Activated T-cell treated with anti-CD3 and anti-CD28 coated beads, Interleukin-2, amount 50 U/mL, for 24 hours (primary cell): ENCODE measurements around the gene MCC.
"Not testable (repeated sequence)": the region's sequence is repeated elsewhere in the genome, so short reads cannot be mapped to it uniquely, and the experiment has no call there.

ENCODE experiments used
- DNase-seq: peaks from one replicate; pipeline ENCODE4 v3.0.0-alpha.2; 2020
- H3K27ac Mint-ChIP-seq: 2 replicates; pipeline ENCODE4 v1.8.0; 2020; ENCODE audit warnings: mild to moderate bottlenecking, mixed read lengths
- H3K27me3 Mint-ChIP-seq: 2 replicates; pipeline ENCODE4 v1.8.0; 2020; ENCODE audit warnings: mixed read lengths
- H3K36me3 Mint-ChIP-seq: 2 replicates; pipeline ENCODE4 v1.8.0; 2020; ENCODE audit warnings: low read depth, mixed read lengths
- H3K4me1 Mint-ChIP-seq: 2 replicates; pipeline ENCODE4 v1.8.0; 2020; ENCODE audit warnings: low read depth, mixed read lengths
- H3K4me3 Mint-ChIP-seq: 2 replicates; pipeline ENCODE4 v1.8.0; 2020; ENCODE audit warnings: mild to moderate bottlenecking, moderate library complexity, mixed read lengths
- H3K9me3 Mint-ChIP-seq: 2 replicates; pipeline ENCODE4 v1.8.0; 2020; ENCODE audit warnings: mixed read lengths

MCC gene

GRCh38 chr5:113075019-113075418 is 413.2 kb downstream of the MCC start:
- no peak overlapping the region for H3K27ac Mint-ChIP-seq
- no peaks in the 10 kb centered on the region for H3K27me3 Mint-ChIP-seq
- no peak overlapping the region for H3K4me3 Mint-ChIP-seq
- H3K9me3 Mint-ChIP-seq, result peaks cover 13% of the 10 kb centered on the region
- peaks cover 15% of the 10 kb centered on the region for H3K36me3 Mint-ChIP-seq
- DNase-seq, result no peak
- H3K4me1 Mint-ChIP-seq, result peaks cover 29% of the 10 kb centered on the region

- Mint-ChIP-seq H3K9me3 (peaks cover 13% of the 10 kb centered on the region), H3K4me1 (peaks cover 30% of the 10 kb centered on the region)
- peak; percentile 46 for DNase-seq
- H3K27me3 Mint-ChIP-seq, H3K27ac Mint-ChIP-seq, H3K36me3 Mint-ChIP-seq, H3K4me3 Mint-ChIP-seq: not testable (repeated sequence)
These were observed 414.6 kb downstream of the MCC start for GRCh38 chr5:113073629-113074034.

GRCh38 chr5:113071401-113071800 is 416.9 kb downstream of the MCC start:
- no peaks in the 10 kb centered on the region for H3K27me3 Mint-ChIP-seq
- H3K4me1 Mint-ChIP-seq, result peaks cover 35% of the 10 kb centered on the region
- H3K4me3 Mint-ChIP-seq, result no peak overlapping the region
- H3K36me3 Mint-ChIP-seq, result peaks cover 6% of the 10 kb centered on the region
- peaks cover 2% of the 10 kb centered on the region for H3K9me3 Mint-ChIP-seq
- H3K27ac Mint-ChIP-seq, result no peak overlapping the region
- DNase-seq, result no peak

GRCh38 chr5:113070901-113071300 is 417.4 kb downstream of the MCC start:
- H3K27me3 Mint-ChIP-seq, result no peaks in the 10 kb centered on the region
- peaks cover 37% of the 10 kb centered on the region for H3K4me1 Mint-ChIP-seq
- no peak for DNase-seq
- H3K36me3 Mint-ChIP-seq, result peaks cover 6% of the 10 kb centered on the region
- peaks cover 2% of the 10 kb centered on the region for H3K9me3 Mint-ChIP-seq
- no peak overlapping the region for H3K27ac Mint-ChIP-seq
- H3K4me3 Mint-ChIP-seq, result no peak overlapping the region

GRCh38 chr5:113068559-113068958 is 419.7 kb downstream of the MCC start:
- H3K4me1 Mint-ChIP-seq, result peaks cover 32% of the 10 kb centered on the region
- no peak for DNase-seq
- H3K36me3 Mint-ChIP-seq, result peaks cover 2% of the 10 kb centered on the region
- H3K27me3 Mint-ChIP-seq, result no peaks in the 10 kb centered on the region
- H3K9me3 Mint-ChIP-seq, result peaks cover 2% of the 10 kb centered on the region
- H3K4me3 Mint-ChIP-seq, result no peak overlapping the region
- H3K27ac Mint-ChIP-seq, result no peak overlapping the region

- H3K27me3 Mint-ChIP-seq, result no peaks in the 10 kb centered on the region
- no peak overlapping the region for H3K4me3 Mint-ChIP-seq
- H3K36me3 Mint-ChIP-seq, result peaks cover 2% of the 10 kb centered on the region
- H3K4me1 Mint-ChIP-seq, result peaks cover 32% of the 10 kb centered on the region
- H3K9me3 Mint-ChIP-seq, result peaks cover 2% of the 10 kb centered on the region
- no peak for DNase-seq
- no peak overlapping the region for H3K27ac Mint-ChIP-seq
These were observed 420.5 kb downstream of the MCC start for GRCh38 chr5:113067635-113068344.

- H3K9me3 Mint-ChIP-seq, result peaks cover 2% of the 10 kb centered on the region
These were observed 422.6 kb downstream of the MCC start for GRCh38 chr5:113065626-113066025.

GRCh38 chr5:113064806-113065205 is 423.4 kb downstream of the MCC start:
- no peak overlapping the region for H3K4me3 Mint-ChIP-seq
- H3K27me3 Mint-ChIP-seq, result no peaks in the 10 kb centered on the region
- peaks cover 2% of the 10 kb centered on the region for H3K36me3 Mint-ChIP-seq
- H3K9me3 Mint-ChIP-seq, result peaks cover 2% of the 10 kb centered on the region
- no peak for DNase-seq
- no peak overlapping the region for H3K27ac Mint-ChIP-seq
- H3K4me1 Mint-ChIP-seq, result peaks cover 52% of the 10 kb centered on the region

More at GRCh38 chr5:113065626-113066025, 422.6 kb downstream of the MCC start:
- Mint-ChIP-seq H3K27ac (no peak overlapping the region), H3K36me3 (peaks cover 2% of the 10 kb centered on the region), H3K27me3 (no peaks in the 10 kb centered on the region), H3K4me1 (peaks cover 47% of the 10 kb centered on the region), H3K4me3 (no peak overlapping the region)
- DNase-seq, result no peak

- H3K4me1 Mint-ChIP-seq, result peaks cover 60% of the 10 kb centered on the region
- no peak for DNase-seq
- H3K9me3 Mint-ChIP-seq, result no peaks in the 10 kb centered on the region
- H3K36me3 Mint-ChIP-seq, result peaks cover 2% of the 10 kb centered on the region
- no peak overlapping the region for H3K4me3 Mint-ChIP-seq
- H3K27ac Mint-ChIP-seq, result no peak overlapping the region
- no peaks in the 10 kb centered on the region for H3K27me3 Mint-ChIP-seq
These were observed 424.3 kb downstream of the MCC start for GRCh38 chr5:113063927-113064326.

- Mint-ChIP-seq H3K9me3 (no peaks in the 10 kb centered on the region), H3K36me3 (no peaks in the 10 kb centered on the region), H3K4me3 (no peak overlapping the region), H3K4me1 (peaks cover 61% of the 10 kb centered on the region), H3K27me3 (no peaks in the 10 kb centered on the region), H3K27ac (peak overlapping the region; percentile 18)
- no peak for DNase-seq
These were observed 425.3 kb downstream of the MCC start for GRCh38 chr5:113062869-113063508.

GRCh38 chr5:113061846-113062780 is 426.1 kb downstream of the MCC start:
- Mint-ChIP-seq H3K4me3 (peak overlapping the region; percentile 11), H3K4me1 (peaks cover 61% of the 10 kb centered on the region), H3K27ac (peak overlapping the region; percentile 70), H3K9me3 (no peaks in the 10 kb centered on the region), H3K36me3 (no peaks in the 10 kb centered on the region), H3K27me3 (no peaks in the 10 kb centered on the region)
- no peak for DNase-seq

GRCh38 chr5:113060408-113061025 is 427.7 kb downstream of the MCC start:
- no peak for DNase-seq
- peaks cover 57% of the 10 kb centered on the region for H3K4me1 Mint-ChIP-seq
- no peak overlapping the region for H3K27ac Mint-ChIP-seq
- H3K27me3 Mint-ChIP-seq, result no peaks in the 10 kb centered on the region
- no peak overlapping the region for H3K4me3 Mint-ChIP-seq
- no peaks in the 10 kb centered on the region for H3K36me3 Mint-ChIP-seq
- no peaks in the 10 kb centered on the region for H3K9me3 Mint-ChIP-seq

GRCh38 chr5:113059232-113060040 is 428.8 kb downstream of the MCC start:
- no peaks in the 10 kb centered on the region for H3K27me3 Mint-ChIP-seq
- DNase-seq, result no peak
- no peaks in the 10 kb centered on the region for H3K36me3 Mint-ChIP-seq
- H3K4me1 Mint-ChIP-seq, result peaks cover 49% of the 10 kb centered on the region
- no peak overlapping the region for H3K4me3 Mint-ChIP-seq
- no peak overlapping the region for H3K27ac Mint-ChIP-seq
- H3K9me3 Mint-ChIP-seq, result no peaks in the 10 kb centered on the region
